Measurements from ENCODE around the gene CDK14. TPM values are rescaled to one million over a fixed set of nuclear protein-coding genes. Genes with fewer than 3 reads are reported as not detected.

The CDK14 gene
- total and polyA plus RNA-seq, 2 donors (not counting 3 experiments of a cell fraction or from before 2014, with no cell fraction given) = 5.5 to 34.2 TPM

- intact Hi-C loops (cut with micrococcal nuclease) = no loop called here
- no peak for FAIRE-seq
- CTCF ChIA-PET = interaction anchor here (0.6 to 1.3 kb wide), 4 partner anchors 9 to 146 kb away, joined by 3 to 4 read pairs (median 3); no protein-coding TSS in a partner anchor
- Histone ChIP-seq H3K27ac (ENCODE audit: insufficient read depth, low read depth, low read length) (no peak overlapping the region), H3K27me3 (ENCODE audit: control insufficient read depth in 2 of 2, insufficient read depth in 2 of 2, low read length in 2 of 2) (no peaks in the 10 kb centered on the region), H3K9me3 (replicated peaks; ENCODE audit: control insufficient read depth, insufficient read depth, low read length) (no peaks in the 10 kb centered on the region), H3K4me3 (replicated peaks in 1 of 3; ENCODE audit: insufficient read depth in 1 of 3, low read depth in 1 of 3, low read length in 3 of 3) (no peak overlapping the region), H3K9ac (replicated peaks; ENCODE audit: extremely low read depth, insufficient read depth, low read length) (no peak overlapping the region), H3K9me1 (replicated peaks; ENCODE audit: control insufficient read depth, extremely low read depth, insufficient read depth, low read length) (peaks cover 2% of the 10 kb centered on the region), H2AFZ (ENCODE audit: low read depth, low read length) (no peak overlapping the region), H4K20me1 (replicated peaks; ENCODE audit: control insufficient read depth, extremely low read depth, insufficient read depth, low read length) (no peaks in the 10 kb centered on the region), H3K4me2 (ENCODE audit: insufficient read depth, low read length) (no peak overlapping the region), H3K36me3 (ENCODE audit: control insufficient read depth in 2 of 2, extremely low read depth in 1 of 2, insufficient read depth in 2 of 2, low read length in 2 of 2) (no peaks in the 10 kb centered on the region), H3K79me2 (ENCODE audit: control insufficient read depth, insufficient read depth, low read length) (peaks cover 21% of the 10 kb centered on the region), H3K4me1 (ENCODE audit: control insufficient read depth, extremely low read depth, insufficient read depth, low read length) (no peaks in the 10 kb centered on the region)
- dilution Hi-C loops (cut with MboI; ENCODE audit: extremely low pct_ligation_motif_present, low sequenced_read_pairs) = no loop called here
- no peak for DNase-seq (ENCODE audit: low read depth, low spot score)
- no peak for TF ChIP-seq JUN (IDR thresholded peaks at IDR 0.05; ENCODE audit: borderline replicate concordance, insufficient read depth, insufficient read length, low read depth)
- TF ChIP-seq GATA2 (IDR thresholded peaks at IDR 0.05; ENCODE audit: insufficient read depth, insufficient read length, low read depth, low read length) = no peak
- TF ChIP-seq MYC (IDR thresholded peaks at IDR 0.05; ENCODE audit: low read depth, low read length) = no peak
- no peak for TF ChIP-seq CTCF (IDR thresholded peaks at IDR 0.05; ENCODE audit: extremely low read depth in 1 of 2, insufficient read depth in 1 of 2, low read depth in 1 of 2, low read length in 2 of 2)
- no peak for TF ChIP-seq POLR2A (IDR thresholded peaks at IDR 0.05; ENCODE audit: low read depth, low read length)
- TF ChIP-seq POLR2AphosphoS5 (IDR thresholded peaks at IDR 0.05; ENCODE audit: insufficient read depth, low read depth, low read length) = no peak
- TF ChIP-seq MAX (IDR thresholded peaks at IDR 0.05; ENCODE audit: insufficient read depth, insufficient read length) = no peak
- no peak for TF ChIP-seq FOS (IDR thresholded peaks at IDR 0.05; ENCODE audit: borderline replicate concordance, insufficient read depth, low read length)
- TF ChIP-seq EZH2 (IDR thresholded peaks at IDR 0.05; ENCODE audit: borderline replicate concordance, low read depth, low read length, severe bottlenecking) = no peak
- POLR2A ChIA-PET = no interaction called here
- BruUV-seq (replicated peaks) = no TSS peak
Measured at GRCh38 chr7:90672210-90672609, 76.1 kb downstream of the CDK14 start.
